OCI-LY7 (cell line): Measurements from ENCODE around the gene PLEKHM3.

Experiments used
- EZH2phosphoT487 ChIP-seq: fragments of 200-600 bp; sonication (generic); IDR thresholded peaks from 2 replicates; pipeline ENCODE4 v1.6.1; 2018; ENCODE audit warnings: low read depth, borderline replicate concordance, mild to moderate bottlenecking, mixed run types, antibody characterized with exemption, low read length, moderate library complexity, mixed read lengths
- TF ChIP-seq, protein P1 (sequence below): fragments of 200-600 bp; sonication (generic); conservative IDR thresholded peaks from 2 replicates; pipeline ENCODE4 v1.5.1; 2014; ENCODE audit warnings: mild to moderate bottlenecking, antibody characterized with exemption, low read length, moderate library complexity, mixed read lengths

DNA sequence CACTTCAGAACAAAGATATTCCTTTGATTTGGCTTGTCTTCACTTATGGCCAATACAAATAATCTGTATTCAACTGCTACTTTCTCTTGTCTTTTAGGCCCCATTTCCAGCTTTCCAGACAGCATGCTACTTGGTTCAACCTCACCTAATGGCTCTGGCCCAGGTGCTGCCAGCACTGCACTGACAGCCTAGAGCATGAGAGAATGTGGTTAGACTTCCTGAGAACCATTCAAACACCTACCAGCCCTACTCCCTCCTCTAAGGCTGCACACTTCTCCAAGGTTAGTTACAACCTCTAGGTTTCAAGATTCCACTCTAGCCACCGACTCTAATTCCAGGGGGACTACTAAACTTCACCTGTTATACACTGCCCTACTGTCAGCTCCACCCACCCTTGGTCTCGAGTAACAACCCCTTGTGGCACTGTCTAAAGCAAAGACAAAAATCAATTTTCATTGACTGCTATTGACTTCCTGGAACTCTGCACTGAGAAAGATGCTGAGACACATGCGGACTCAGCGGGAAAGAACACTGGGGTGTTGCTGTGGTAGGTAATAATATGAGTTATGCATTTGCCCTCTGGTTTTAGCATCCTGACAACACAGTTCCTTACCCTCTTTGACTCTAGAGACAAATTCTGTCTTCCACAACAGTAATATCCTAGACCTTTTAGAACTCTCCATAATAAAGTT is 38.2 kb downstream of the PLEKHM3 start:
- TF ChIP-seq, protein P1, sequence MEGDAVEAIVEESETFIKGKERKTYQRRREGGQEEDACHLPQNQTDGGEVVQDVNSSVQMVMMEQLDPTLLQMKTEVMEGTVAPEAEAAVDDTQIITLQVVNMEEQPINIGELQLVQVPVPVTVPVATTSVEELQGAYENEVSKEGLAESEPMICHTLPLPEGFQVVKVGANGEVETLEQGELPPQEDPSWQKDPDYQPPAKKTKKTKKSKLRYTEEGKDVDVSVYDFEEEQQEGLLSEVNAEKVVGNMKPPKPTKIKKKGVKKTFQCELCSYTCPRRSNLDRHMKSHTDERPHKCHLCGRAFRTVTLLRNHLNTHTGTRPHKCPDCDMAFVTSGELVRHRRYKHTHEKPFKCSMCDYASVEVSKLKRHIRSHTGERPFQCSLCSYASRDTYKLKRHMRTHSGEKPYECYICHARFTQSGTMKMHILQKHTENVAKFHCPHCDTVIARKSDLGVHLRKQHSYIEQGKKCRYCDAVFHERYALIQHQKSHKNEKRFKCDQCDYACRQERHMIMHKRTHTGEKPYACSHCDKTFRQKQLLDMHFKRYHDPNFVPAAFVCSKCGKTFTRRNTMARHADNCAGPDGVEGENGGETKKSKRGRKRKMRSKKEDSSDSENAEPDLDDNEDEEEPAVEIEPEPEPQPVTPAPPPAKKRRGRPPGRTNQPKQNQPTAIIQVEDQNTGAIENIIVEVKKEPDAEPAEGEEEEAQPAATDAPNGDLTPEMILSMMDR, result no peak
- TF ChIP-seq EZH2phosphoT487, result no peak
